ENCODE measurements around the gene ANKK1. TPM values are rescaled to one million over a fixed set of nuclear protein-coding genes. Genes with fewer than 3 reads are reported as not detected.

ANKK1 gene
- total RNA-seq, 1 donor from 2014 or later, result 0.17 TPM

DNA sequence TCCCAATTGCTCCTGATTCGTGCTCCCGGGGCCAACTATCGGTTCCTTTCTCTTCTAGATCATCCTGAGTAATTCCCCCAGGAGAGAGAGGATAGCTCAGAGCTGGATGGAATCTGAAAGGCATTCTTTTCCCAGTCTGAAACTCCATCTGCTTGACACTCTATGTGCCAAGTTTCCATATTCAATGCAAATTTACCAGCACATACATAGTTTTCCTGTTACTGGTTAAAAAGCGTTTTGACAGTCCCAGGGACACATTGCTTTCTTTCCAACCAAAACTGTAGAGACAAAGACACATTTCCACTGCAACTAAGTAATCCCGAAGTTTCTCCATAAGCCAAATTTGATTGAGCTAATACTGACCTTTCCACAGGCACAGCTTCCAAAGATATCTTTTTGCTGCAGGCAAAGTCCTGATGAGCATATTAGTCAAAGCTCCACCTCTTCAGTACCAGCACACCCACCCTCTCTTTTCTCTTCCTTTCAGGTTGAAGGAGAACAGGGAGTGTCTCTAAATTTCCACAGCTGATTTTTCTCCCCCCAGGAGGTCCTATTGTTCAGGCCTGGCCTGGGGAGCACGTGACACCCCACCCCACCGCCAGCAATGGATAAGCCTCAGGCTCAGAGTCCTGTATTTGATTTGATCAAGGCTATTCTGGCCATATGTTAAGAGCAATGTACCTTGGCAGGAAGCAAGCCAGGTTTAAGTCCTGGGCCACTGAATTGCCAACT, 9.7 kb upstream of the ANKK1 start:
- no peak overlapping the region for H3K4me3 ChIP-seq (ENCODE audit: low read depth, low read length)
- TF ChIP-seq, protein P1, sequence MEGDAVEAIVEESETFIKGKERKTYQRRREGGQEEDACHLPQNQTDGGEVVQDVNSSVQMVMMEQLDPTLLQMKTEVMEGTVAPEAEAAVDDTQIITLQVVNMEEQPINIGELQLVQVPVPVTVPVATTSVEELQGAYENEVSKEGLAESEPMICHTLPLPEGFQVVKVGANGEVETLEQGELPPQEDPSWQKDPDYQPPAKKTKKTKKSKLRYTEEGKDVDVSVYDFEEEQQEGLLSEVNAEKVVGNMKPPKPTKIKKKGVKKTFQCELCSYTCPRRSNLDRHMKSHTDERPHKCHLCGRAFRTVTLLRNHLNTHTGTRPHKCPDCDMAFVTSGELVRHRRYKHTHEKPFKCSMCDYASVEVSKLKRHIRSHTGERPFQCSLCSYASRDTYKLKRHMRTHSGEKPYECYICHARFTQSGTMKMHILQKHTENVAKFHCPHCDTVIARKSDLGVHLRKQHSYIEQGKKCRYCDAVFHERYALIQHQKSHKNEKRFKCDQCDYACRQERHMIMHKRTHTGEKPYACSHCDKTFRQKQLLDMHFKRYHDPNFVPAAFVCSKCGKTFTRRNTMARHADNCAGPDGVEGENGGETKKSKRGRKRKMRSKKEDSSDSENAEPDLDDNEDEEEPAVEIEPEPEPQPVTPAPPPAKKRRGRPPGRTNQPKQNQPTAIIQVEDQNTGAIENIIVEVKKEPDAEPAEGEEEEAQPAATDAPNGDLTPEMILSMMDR (conservative IDR thresholded peaks at IDR 0.05; ENCODE audit: low read depth, low read length), result no peak
- DNase-seq (ENCODE audit: low read depth), result no peak

DNA sequence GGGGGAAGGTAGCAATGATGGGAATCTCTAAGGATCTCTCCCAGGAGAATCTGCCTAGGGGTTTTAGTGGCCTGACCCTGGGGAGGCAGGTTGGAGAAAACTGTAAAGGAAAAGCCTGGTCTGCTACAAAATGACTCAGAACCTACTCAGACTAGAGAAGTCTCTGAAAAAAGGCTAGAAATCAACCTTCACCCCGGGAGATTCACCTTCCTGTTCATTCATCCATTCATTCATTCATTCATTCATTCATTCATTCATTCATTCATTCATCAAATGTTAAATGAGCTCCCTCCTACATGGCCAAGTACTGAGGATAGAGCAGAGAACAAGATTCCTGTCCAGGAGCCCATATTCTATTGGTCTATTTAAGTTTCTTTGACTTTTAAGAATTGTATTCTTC, 8.9 kb upstream of the ANKK1 start:
- no peak overlapping the region for H3K4me3 ChIP-seq (ENCODE audit: low read depth, low read length)
- TF ChIP-seq, protein P1 (conservative IDR thresholded peaks at IDR 0.05; ENCODE audit: low read depth, low read length), result no peak
- DNase-seq (ENCODE audit: low read depth), result no peak

DNA sequence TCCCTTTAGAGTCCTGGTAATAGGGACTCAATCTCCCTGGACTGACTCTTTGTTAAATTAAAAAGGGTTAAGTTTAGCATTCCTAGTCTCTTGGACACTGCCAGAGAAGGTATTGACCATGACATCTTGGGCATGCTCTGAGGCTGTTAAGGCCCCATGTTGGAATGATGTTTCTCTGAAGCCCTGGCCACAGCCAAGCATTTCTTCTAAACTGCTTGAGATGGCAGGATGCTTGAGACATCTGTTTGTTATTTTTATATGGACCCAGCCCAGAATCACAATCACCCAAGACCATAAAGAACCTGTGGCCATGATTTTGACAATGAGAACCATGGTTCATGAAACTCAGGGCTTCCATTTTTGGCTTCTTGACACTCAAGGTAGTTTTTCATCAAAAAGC, 5.5 kb upstream of the ANKK1 start:
- no peak for DNase-seq (ENCODE audit: low read depth)
- H3K4me3 ChIP-seq (ENCODE audit: low read depth, low read length), result no peak overlapping the region
- TF ChIP-seq, protein P1 (conservative IDR thresholded peaks at IDR 0.05; ENCODE audit: low read depth, low read length), result no peak

DNA sequence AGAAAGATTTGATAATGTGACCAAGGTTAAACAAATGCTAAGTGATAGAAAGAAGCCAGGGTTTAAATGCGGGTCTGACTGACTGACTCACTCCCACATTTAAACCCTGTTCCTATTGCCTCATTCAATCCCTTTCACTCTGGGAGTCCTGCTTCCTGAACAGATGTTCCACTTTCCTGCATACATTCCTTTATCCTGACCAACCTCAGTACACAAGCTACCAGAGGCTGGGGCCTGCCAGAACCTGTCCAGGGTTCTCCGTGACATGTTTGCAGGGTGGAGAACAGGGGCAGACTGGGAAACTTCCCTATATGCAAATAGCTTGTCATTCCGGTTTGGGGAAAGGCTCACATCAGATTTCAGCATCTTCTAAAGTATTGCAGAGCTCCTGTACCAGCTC, 3.0 kb upstream of the ANKK1 start:
- peak; percentile 16 for DNase-seq (ENCODE audit: low read depth)

DNA sequence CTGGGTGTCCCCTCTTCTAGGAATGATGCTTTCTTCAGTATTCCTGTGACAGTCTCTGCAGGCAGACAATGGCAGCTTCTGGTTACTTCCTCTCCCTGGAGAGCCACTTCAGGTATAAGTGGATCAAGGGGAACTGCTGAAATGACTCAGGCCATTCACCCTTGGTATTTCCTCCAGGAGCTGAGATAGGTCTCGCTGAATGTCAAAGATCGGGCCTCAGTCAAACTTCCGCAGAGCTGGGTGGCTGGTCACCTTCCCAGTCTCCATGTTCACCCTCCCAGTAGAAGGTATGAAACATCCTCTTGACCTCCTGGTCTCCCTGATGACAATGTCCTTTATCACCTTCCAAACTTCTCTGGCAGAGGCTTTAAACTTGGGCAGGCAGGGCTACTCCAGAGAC, 1.8 kb upstream of the ANKK1 start:
- no peak for DNase-seq (ENCODE audit: low read depth)
- no peak overlapping the region for H3K4me3 ChIP-seq (ENCODE audit: low read depth, low read length)
- TF ChIP-seq, protein P1 (conservative IDR thresholded peaks at IDR 0.05; ENCODE audit: low read depth, low read length), result no peak

More for the DNA sequence above, 3.0 kb upstream of the ANKK1 start:
- TF ChIP-seq, protein P1 (conservative IDR thresholded peaks at IDR 0.05; ENCODE audit: low read depth, low read length), result no peak
- H3K4me3 ChIP-seq (ENCODE audit: low read depth, low read length), result no peak overlapping the region

DNA sequence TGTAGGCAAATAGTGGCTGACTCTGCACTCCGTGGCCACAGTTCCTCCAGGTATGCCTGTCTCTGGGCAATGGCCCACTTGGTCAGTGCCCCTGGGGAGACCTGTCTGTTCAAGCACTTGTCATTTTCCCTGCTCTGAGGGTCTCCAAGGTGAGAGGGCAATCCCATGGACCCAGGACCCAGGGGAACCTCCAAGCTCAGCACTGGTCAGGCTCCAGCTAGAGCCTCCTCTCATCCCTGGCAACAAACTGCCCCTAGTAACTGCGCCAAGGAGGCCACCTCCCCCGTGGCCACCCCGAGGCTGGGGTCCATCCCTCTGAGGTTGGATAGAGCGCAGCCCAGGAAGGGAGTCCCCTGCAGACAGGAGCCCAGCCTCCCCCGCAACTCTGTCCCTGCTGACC, 713 bp upstream of the ANKK1 start:
- TF ChIP-seq, protein P1 (conservative IDR thresholded peaks at IDR 0.05; ENCODE audit: low read depth, low read length), result no peak
- DNase-seq (ENCODE audit: low read depth), result no peak
- H3K4me3 ChIP-seq (ENCODE audit: low read depth, low read length), result no peak overlapping the region

DNA sequence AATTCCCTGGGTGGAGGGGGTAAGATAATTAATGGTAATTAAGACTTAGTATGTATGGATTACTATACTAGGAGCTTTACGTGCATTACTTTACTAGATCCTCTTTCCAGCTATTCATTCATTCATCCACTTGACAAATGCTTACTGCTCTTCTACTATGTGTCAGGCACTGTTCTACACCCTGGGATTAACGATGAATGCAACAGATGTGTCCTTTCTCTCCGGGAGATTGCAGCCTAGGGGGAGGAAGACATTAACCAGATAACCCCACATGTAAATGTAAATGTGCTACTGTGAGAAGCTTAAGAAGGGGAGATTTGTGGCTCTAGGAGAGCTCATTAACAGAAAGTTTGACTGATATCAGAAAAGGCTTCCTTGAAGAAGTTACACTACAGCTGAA, 1.7 kb downstream of the ANKK1 start:
- H3K4me3 ChIP-seq (ENCODE audit: low read depth, low read length), result no peak overlapping the region
- DNase-seq (ENCODE audit: low read depth), result no peak
- TF ChIP-seq, protein P1 (conservative IDR thresholded peaks at IDR 0.05; ENCODE audit: low read depth, low read length), result no peak

Data from epithelial cell of proximal tubule (primary cell).